IgD-negative memory B cell (primary cell): ENCODE results near the gene GEMIN7. TPM values are rescaled to one million over a fixed set of nuclear protein-coding genes. Genes with fewer than 3 reads are reported as not detected.

ENCODE experiments used
- H3K27ac Mint-ChIP-seq, 3 donors: one replicate each; pipeline ENCODE4 v1.8.0; 2020 to 2022; ENCODE audit warnings: mild to moderate bottlenecking in 3 of 3, mixed read lengths in 3 of 3, moderate library complexity in 1 of 3
- H3K27me3 Mint-ChIP-seq: one replicate; pipeline ENCODE4 v1.8.0; 2021; ENCODE audit warnings: mixed read lengths
- H3K36me3 Mint-ChIP-seq: one replicate; pipeline ENCODE4 v1.8.0; 2020; ENCODE audit warnings: mild to moderate bottlenecking, mixed read lengths
- H3K4me1 Mint-ChIP-seq, 3 donors: one replicate each; pipeline ENCODE4 v1.8.0; 2020 to 2022; ENCODE audit warnings: mixed read lengths in 3 of 3, mild to moderate bottlenecking in 1 of 3
- H3K4me3 Mint-ChIP-seq, 4 donors: one replicate each; pipeline ENCODE4 v1.8.0; 2020 to 2022; ENCODE audit warnings: mild to moderate bottlenecking in 4 of 4, mixed read lengths in 4 of 4, moderate library complexity in 3 of 4
- H3K9me3 Mint-ChIP-seq, 3 donors: one replicate each; pipeline ENCODE4 v1.8.0; 2020 to 2021; ENCODE audit warnings: mixed read lengths in 3 of 3, mild to moderate bottlenecking in 1 of 3
- polyA plus RNA-seq: library from polyadenylated mRNA; unstranded; fragments of 300-500 nt; fragmentation: Illumina TruSeq; gene quantifications from one replicate; pipeline ENCODE4 v1.2.3, GENCODE V29; 2021

The GEMIN7 gene
- polyA plus RNA-seq, 1 donor from 2014 or later, result 115 TPM

- Mint-ChIP-seq H3K4me1 (peaks cover 33 to 35% (median 35%) of the 10 kb centered on the region in 3 donors), H3K27me3 (no peaks in the 10 kb centered on the region), H3K27ac (peak overlapping the region in 2 of 3 donors; percentile 99 to 100), H3K36me3 (peaks cover 8% of the 10 kb centered on the region), H3K9me3 (no peaks in the 10 kb centered on the region), H3K4me3 (peak overlapping the region in 1 of 4 donors; percentile 65)
Observed at GRCh38 chr19:45090606-45091005, 11.5 kb downstream of the GEMIN7 start.

DNA sequence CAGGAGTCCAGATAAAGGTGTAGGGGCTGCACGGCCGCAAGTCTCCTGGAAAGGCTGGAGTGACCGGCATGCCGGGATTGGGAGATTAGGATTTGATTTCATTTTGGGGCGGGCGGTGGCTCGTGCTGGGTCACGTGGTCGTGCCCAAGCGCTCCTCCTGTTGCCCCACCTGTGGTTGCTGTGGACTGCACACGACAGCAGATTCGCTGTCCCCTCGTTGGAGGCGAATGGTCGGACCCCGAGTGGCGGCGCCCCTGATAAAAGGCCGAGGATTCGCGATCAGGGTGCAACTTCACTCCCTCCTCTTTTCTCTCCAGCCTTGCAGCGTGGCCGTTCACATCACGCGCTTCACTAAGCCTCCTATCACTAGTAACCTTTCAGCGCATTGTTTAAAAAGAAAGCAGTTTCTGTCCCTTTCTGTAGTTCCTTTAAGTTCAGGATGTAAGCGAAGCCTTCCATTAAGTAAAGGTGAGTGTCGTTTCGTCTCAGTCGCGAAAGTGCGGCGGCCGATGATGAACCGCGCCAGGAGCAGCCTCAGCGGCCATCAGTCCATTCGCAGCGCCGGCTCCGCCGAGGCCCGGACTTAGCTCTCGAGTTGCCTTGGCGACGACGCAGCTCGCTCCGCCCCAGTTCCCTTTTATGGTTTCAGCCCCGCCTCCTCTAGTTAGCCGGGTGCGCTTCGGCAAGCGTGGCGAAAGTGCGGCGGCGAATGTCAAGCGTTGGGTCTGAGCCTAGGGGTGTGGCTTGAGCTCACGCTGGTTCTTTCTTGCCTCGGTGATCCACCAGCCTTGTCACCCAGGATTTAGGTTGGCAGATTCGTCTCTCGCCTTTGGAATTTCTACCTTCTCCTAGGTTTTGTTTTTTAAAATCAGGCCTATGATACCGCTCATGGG lies 12.2 kb downstream of the GEMIN7 start:
- Mint-ChIP-seq H3K4me3 (peak overlapping the region; percentile 88 to 100 (median 94)), H3K9me3 (no peaks in the 10 kb centered on the region), H3K36me3 (peaks cover 8% of the 10 kb centered on the region), H3K27me3 (no peaks in the 10 kb centered on the region), H3K27ac (peak overlapping the region; percentile 93 to 100 (median 99)), H3K4me1 (peaks cover 37 to 40% (median 39%) of the 10 kb centered on the region in 3 donors)

DNA sequence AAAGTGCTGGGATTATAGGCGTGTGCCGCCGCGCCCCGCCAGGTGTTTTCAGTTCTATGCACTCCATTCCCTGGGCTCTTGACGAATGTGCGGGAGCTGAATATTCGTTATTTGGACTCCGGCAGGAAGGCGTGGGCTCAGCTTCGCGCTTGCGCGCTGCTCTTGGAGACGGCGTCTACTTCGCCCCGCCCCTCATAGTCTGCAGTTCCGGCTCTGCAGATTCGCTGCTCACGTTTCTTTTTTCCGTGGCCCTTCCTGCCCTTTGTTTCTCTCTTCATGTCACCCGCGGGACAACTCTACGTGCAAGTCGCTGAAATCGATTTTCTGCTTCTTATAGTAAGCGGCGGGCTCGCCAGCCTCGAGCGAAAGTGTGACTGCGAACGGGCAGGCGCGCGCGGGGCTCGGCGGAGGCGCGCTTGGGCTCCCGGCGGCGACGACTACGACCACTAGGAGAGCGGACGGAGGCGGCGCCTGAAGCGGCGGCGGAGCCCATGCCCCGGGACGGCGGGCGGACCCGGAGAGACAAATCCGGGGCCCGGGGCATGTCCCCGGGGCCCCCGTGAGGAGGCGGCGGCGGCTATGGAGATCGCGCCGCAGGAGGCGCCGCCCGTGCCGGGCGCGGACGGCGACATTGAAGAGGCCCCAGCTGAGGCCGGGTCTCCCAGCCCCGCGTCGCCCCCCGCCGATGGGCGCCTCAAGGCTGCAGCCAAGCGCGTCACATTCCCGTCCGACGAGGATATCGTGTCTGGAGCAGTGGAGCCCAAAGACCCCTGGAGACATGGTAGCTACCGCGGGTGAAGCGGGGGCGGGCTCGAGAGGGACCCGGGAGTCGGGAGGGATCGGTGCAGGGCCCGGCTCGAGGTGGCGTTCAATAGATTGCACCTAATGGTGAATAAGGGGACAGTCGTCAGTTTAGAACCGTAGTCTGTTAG lies 14.0 kb downstream of the GEMIN7 start, which contains the start of gene PPP1R37:
TSS of gene PPP1R37 (plus strand) at position 433 of the 932 bp plus-strand sequence. CDS start at position 580, 147 bp downstream.
- H3K4me1 Mint-ChIP-seq, result peaks cover 35 to 47% (median 37%) of the 10 kb centered on the region in 3 donors
- peak within 1 kb of the TSS; percentile 88 to 100 (median 94) for H3K4me3 Mint-ChIP-seq
- no peaks in the 10 kb centered on the region for H3K27me3 Mint-ChIP-seq
- peak within 1 kb of the TSS; percentile 93 to 100 (median 99) for H3K27ac Mint-ChIP-seq
- no peaks in the 10 kb centered on the region for H3K9me3 Mint-ChIP-seq
- peaks cover 8% of the 10 kb centered on the region for H3K36me3 Mint-ChIP-seq

DNA sequence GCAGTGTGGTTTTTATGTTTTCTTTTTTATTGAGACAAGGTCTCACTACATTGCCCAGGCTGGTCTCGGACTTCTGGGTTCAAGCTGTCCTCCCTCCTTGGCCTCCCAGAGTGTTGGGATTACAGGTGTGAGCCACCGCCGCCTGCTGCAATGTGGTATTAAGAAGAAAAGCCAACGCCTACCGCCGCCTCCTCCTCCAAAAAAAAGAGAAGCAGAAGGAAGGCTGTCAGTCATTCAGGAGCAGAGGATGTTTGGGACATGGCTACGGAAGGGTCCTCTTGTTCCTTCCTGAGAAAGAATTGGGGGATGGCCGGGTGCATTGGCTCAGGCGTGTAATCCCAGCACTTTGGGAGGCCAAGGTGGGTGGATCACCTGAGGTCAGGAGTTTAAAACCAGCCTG lies 15.1 kb downstream of the GEMIN7 start:
- peak overlapping the region in 2 of 3 donors; percentile 72 to 93 for H3K27ac Mint-ChIP-seq
- H3K4me3 Mint-ChIP-seq, result peak overlapping the region; percentile 88 to 100 (median 94)
- H3K27me3 Mint-ChIP-seq, result no peaks in the 10 kb centered on the region
- peaks cover 8% of the 10 kb centered on the region for H3K36me3 Mint-ChIP-seq
- H3K9me3 Mint-ChIP-seq, result no peaks in the 10 kb centered on the region
- peaks cover 35 to 55% (median 37%) of the 10 kb centered on the region in 3 donors for H3K4me1 Mint-ChIP-seq

GRCh38 chr19:45094707-45095106 lies 15.6 kb downstream of the GEMIN7 start:
- Mint-ChIP-seq H3K9me3 (no peaks in the 10 kb centered on the region), H3K4me1 (peaks cover 35 to 54% (median 37%) of the 10 kb centered on the region in 3 donors), H3K27ac (peak overlapping the region in 1 of 3 donors; percentile 27)

DNA sequence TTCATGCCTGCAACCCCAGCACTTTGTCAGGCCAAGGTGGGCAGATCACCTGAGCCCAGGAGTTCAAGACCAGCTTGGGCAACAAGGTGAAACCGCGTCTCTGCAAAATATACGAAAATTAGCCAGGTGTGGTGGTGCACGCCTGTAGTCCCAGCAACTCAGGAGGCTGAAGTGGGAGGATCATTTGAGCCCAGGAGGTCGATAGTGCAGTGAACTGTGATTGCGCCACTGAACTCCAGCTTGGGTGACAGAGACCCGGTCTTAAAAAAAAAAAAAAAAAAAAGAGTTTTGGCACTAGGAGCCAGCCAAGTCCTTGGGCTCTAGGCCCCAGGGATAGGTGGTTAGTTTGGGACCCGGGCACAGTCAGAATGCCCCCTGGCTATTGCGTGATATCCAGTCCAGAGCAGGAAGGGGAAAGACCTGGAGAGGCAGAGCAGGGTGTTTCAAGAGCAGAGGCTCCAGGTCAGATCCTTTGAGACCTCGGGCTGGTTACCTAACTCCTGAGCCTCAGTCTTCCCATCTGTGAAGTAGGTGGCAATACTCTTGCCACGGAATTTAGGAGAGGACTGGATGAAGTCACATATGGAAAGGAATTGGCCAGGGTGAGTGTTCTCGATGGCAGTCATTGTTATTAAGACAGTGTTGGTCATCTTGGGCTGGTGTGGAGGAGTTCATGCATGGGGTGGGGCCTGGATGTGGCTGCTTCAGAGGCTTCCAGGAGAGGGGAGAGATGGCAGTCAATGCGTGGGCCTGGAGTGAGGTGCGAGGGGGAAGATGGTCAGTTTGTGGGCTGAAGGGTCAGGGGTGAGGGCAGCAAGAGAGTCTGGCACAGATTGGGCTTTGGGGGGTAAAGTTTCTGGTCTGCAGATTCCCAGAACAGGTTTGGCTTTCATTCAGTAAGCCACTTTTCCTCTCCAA lies 16.7 kb downstream of the GEMIN7 start:
- Mint-ChIP-seq H3K4me1 (peaks cover 38 to 52% (median 41%) of the 10 kb centered on the region in 3 donors), H3K9me3 (no peaks in the 10 kb centered on the region), H3K36me3 (peaks cover 8% of the 10 kb centered on the region), H3K4me3 (peak overlapping the region in 2 of 4 donors; percentile 13 to 28), H3K27me3 (no peaks in the 10 kb centered on the region), H3K27ac (peak overlapping the region; percentile 67 to 81 (median 67))

More at GRCh38 chr19:45094707-45095106, 15.6 kb downstream of the GEMIN7 start:
- peaks cover 8% of the 10 kb centered on the region for H3K36me3 Mint-ChIP-seq
- no peaks in the 10 kb centered on the region for H3K27me3 Mint-ChIP-seq
- peak overlapping the region; percentile 84 to 95 (median 91) for H3K4me3 Mint-ChIP-seq

DNA sequence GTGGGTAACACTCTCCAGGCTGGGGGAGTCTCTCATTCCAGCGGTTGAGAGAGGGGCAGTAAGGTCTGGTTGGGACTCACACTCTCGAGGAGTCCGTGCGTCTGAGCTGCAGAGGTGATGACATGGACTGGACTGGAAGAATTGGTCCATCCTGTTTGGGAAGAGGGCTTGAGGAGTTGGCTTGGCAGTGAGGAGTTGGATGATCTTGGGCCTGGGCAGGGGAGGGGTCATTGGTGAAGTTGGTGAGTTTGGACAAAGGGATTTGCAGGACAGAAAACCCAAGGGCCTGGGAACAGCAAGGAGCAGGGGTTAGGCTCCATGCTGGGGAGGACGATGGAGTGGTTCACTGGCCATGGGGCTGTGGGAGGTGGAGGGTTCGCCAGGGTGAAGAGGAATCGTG lies 17.6 kb downstream of the GEMIN7 start:
- Mint-ChIP-seq H3K27me3 (no peaks in the 10 kb centered on the region), H3K9me3 (no peaks in the 10 kb centered on the region), H3K27ac (peak overlapping the region in 1 of 3 donors; percentile 81), H3K36me3 (peaks cover 7% of the 10 kb centered on the region), H3K4me1 (peaks cover 35 to 52% (median 36%) of the 10 kb centered on the region in 3 donors), H3K4me3 (peak overlapping the region in 2 of 4 donors; percentile 37 to 76)

GRCh38 chr19:45097450-45097775 lies 18.4 kb downstream of the GEMIN7 start:
- H3K9me3 Mint-ChIP-seq, result no peaks in the 10 kb centered on the region
- H3K27me3 Mint-ChIP-seq, result no peaks in the 10 kb centered on the region
- H3K4me1 Mint-ChIP-seq, result peaks cover 33 to 55% (median 34%) of the 10 kb centered on the region in 3 donors
- H3K36me3 Mint-ChIP-seq, result peaks cover 7% of the 10 kb centered on the region
- H3K27ac Mint-ChIP-seq, result peak overlapping the region in 2 of 3 donors; percentile 13 to 70
- H3K4me3 Mint-ChIP-seq, result peak overlapping the region in 1 of 4 donors; percentile 76

GRCh38 chr19:45097776-45098520 lies 18.9 kb downstream of the GEMIN7 start:
- Mint-ChIP-seq H3K27me3 (no peaks in the 10 kb centered on the region), H3K4me1 (peaks cover 28 to 53% (median 30%) of the 10 kb centered on the region in 3 donors), H3K9me3 (no peaks in the 10 kb centered on the region), H3K27ac (peak overlapping the region; percentile 13 to 70 (median 59)), H3K4me3 (peak overlapping the region in 2 of 4 donors; percentile 22 to 76), H3K36me3 (peaks cover 5% of the 10 kb centered on the region)

- Mint-ChIP-seq H3K27ac (peak overlapping the region; percentile 53 to 70 (median 59)), H3K4me3 (peak overlapping the region in 2 of 4 donors; percentile 53 to 68), H3K4me1 (peaks cover 27 to 53% (median 32%) of the 10 kb centered on the region in 3 donors), H3K9me3 (no peaks in the 10 kb centered on the region), H3K36me3 (peaks cover 3% of the 10 kb centered on the region), H3K27me3 (no peaks in the 10 kb centered on the region)
Observed at GRCh38 chr19:45098521-45099466, 19.7 kb downstream of the GEMIN7 start.

GRCh38 chr19:45099467-45100191 lies 20.6 kb downstream of the GEMIN7 start:
- no peaks in the 10 kb centered on the region for H3K27me3 Mint-ChIP-seq
- H3K4me1 Mint-ChIP-seq, result peaks cover 30 to 54% (median 33%) of the 10 kb centered on the region in 3 donors
- H3K4me3 Mint-ChIP-seq, result peak overlapping the region in 2 of 4 donors; percentile 13 to 72
- H3K9me3 Mint-ChIP-seq, result no peaks in the 10 kb centered on the region
- peak overlapping the region in 1 of 3 donors; percentile 53 for H3K27ac Mint-ChIP-seq
- H3K36me3 Mint-ChIP-seq, result peaks cover 3% of the 10 kb centered on the region

GRCh38 chr19:45100201-45100600 lies 21.1 kb downstream of the GEMIN7 start:
- peaks cover 30 to 55% (median 38%) of the 10 kb centered on the region in 3 donors for H3K4me1 Mint-ChIP-seq
- H3K9me3 Mint-ChIP-seq, result no peaks in the 10 kb centered on the region
- no peaks in the 10 kb centered on the region for H3K27me3 Mint-ChIP-seq
- no peak overlapping the region for H3K27ac Mint-ChIP-seq
- H3K36me3 Mint-ChIP-seq, result peaks cover 2% of the 10 kb centered on the region
- peak overlapping the region in 1 of 4 donors; percentile 34 for H3K4me3 Mint-ChIP-seq
